Liver (tissue), 9 donors: ENCODE data around the gene WSCD2. TPM values are rescaled to one million over a fixed set of nuclear protein-coding genes. Genes with fewer than 3 reads are reported as not detected.

Experiments used
- DNase-seq: peaks from one replicate; pipeline ENCODE4 v3.0.0-alpha.2; 2017; ENCODE audit warnings: low spot score
- H3K27ac ChIP-seq, 2 donors: one replicate each; pipeline ENCODE4 v1.7.0; 2013; ENCODE audit warnings: inconsistent platforms in 2 of 2, low read length in 2 of 2, control low read depth in 1 of 2, low read depth in 1 of 2, mild to moderate bottlenecking in 1 of 2
- H3K27me3 ChIP-seq, 4 donors: one replicate each; pipeline versions ENCODE4 v1.6.1 to v1.7.0; 2013; ENCODE audit warnings: low read length in 3 of 4, inconsistent platforms in 1 of 4, mild to moderate bottlenecking in 1 of 4, moderate library complexity in 1 of 4; ENCODE audit not compliant: control insufficient read depth in 4 of 4, insufficient read depth in 4 of 4
- H3K36me3 ChIP-seq, 4 donors: one replicate each; pipeline versions ENCODE4 v1.6.1 to v1.7.0; 2013; ENCODE audit warnings: low read length in 3 of 4, mild to moderate bottlenecking in 3 of 4, low read depth in 1 of 4, moderate library complexity in 1 of 4; ENCODE audit not compliant: control insufficient read depth in 4 of 4, insufficient read depth in 3 of 4
- H3K4me1 ChIP-seq, 4 donors: one replicate each; pipeline versions ENCODE4 v1.6.1 to v1.7.0; 2013; ENCODE audit warnings: low read length in 3 of 4, mild to moderate bottlenecking in 3 of 4, moderate library complexity in 1 of 4; ENCODE audit not compliant: control insufficient read depth in 4 of 4, insufficient read depth in 4 of 4
- H3K4me3 ChIP-seq, 3 donors: one replicate each; pipeline versions ENCODE4 v1.6.1 to v1.7.0; 2013; ENCODE audit warnings: low read length in 3 of 3, control low read depth in 1 of 3, low read depth in 1 of 3, mild to moderate bottlenecking in 1 of 3
- H3K9ac ChIP-seq, 2 donors: one replicate each; pipeline ENCODE4 v1.7.0; 2013; ENCODE audit warnings: low read length in 2 of 2, mild to moderate bottlenecking in 2 of 2, moderate library complexity in 2 of 2, control low read depth in 1 of 2, low read depth in 1 of 2
- H3K9me3 ChIP-seq, 4 donors: one replicate each; pipeline versions ENCODE4 v1.6.1 to v1.7.0; 2013; ENCODE audit warnings: low read length in 3 of 4; ENCODE audit not compliant: control insufficient read depth in 4 of 4
- CTCF ChIP-seq: fragments of 150-350 bp; IDR thresholded peaks from 2 replicates; pipeline ENCODE4 v1.5.1; 2017; ENCODE audit warnings: improper control_type of control experiment, low read depth, low read length; ENCODE audit not compliant: missing input control
- EGR1 ChIP-seq, 2 donors: IDR thresholded peaks; 2 replicates each; pipeline ENCODE4 v1.6.1; 2016 to 2018; ENCODE audit warnings: antibody characterized with exemption in 2 of 2, low read depth in 2 of 2
- FOXA2 ChIP-seq: IDR thresholded peaks from 2 replicates; pipeline ENCODE4 v1.6.1; 2016; ENCODE audit warnings: antibody characterized with exemption
- GABPA ChIP-seq, 2 donors: IDR thresholded peaks in 1 of 2; conservative IDR thresholded peaks in 1 of 2; 2 replicates each; pipeline ENCODE4 v1.6.1; 2016; ENCODE audit warnings: antibody characterized with exemption in 2 of 2, mild to moderate bottlenecking in 1 of 2, moderate library complexity in 1 of 2
- HNF4A ChIP-seq, 2 donors: conservative IDR thresholded peaks; 2 replicates each; pipeline ENCODE4 v1.6.1; 2016; ENCODE audit warnings: antibody characterized with exemption in 2 of 2, mild to moderate bottlenecking in 2 of 2
- JUND ChIP-seq, 2 donors: IDR thresholded peaks; 2 replicates each; pipeline ENCODE4 v1.6.1; 2016; ENCODE audit warnings: antibody characterized with exemption in 2 of 2
- MAX ChIP-seq: IDR thresholded peaks from 2 replicates; pipeline ENCODE4 v1.6.1; 2016; ENCODE audit warnings: antibody characterized with exemption
- NR2F2 ChIP-seq: IDR thresholded peaks from 2 replicates; pipeline ENCODE4 v1.6.1; 2016; ENCODE audit warnings: antibody characterized with exemption
- REST ChIP-seq: IDR thresholded peaks from 2 replicates; pipeline ENCODE4 v1.6.1; 2016; ENCODE audit warnings: antibody characterized with exemption, mild to moderate bottlenecking
- RXRA ChIP-seq, 2 donors: IDR thresholded peaks; 2 replicates each; pipeline ENCODE4 v1.6.1; 2017 to 2018; ENCODE audit warnings: antibody characterized with exemption in 2 of 2, mild to moderate bottlenecking in 1 of 2
- SP1 ChIP-seq: IDR thresholded peaks from 2 replicates; pipeline ENCODE4 v1.6.1; 2018; ENCODE audit warnings: antibody characterized with exemption, mild to moderate bottlenecking
- TAF1 ChIP-seq: conservative IDR thresholded peaks from 2 replicates; pipeline ENCODE4 v1.6.1; 2016; ENCODE audit warnings: antibody characterized with exemption, mild to moderate bottlenecking
- YY1 ChIP-seq: IDR thresholded peaks from 2 replicates; pipeline ENCODE4 v1.6.1; 2016; ENCODE audit warnings: antibody characterized with exemption, mild to moderate bottlenecking
- ZBTB33 ChIP-seq: IDR thresholded peaks from 2 replicates; pipeline ENCODE4 v1.6.1; 2016; ENCODE audit warnings: antibody characterized with exemption
- WGBS: extraction: QIAGEN DNeasy Blood & Tissue Kit; methylation state at CpG from one replicate; pipeline ENCODE4 v1.1.7; 2013; 5-methylcytosine and 5-hydroxymethylcytosine counted together
- polyA plus RNA-seq, 2 donors: library from polyadenylated mRNA; stranded (reverse) in 1 of 2; unstranded in 1 of 2; fragments of 200-250 nt in 1 of 2; fragments of >200 nt in 1 of 2; fragmentation: Nextera tagmentation in 1 of 2; extraction: Ambion mirVana in 1 of 2; gene quantifications; one replicate each; pipeline versions ENCODE4 v1.2.1 to v1.2.3, GENCODE V29; 2013 to 2015
- total RNA-seq, 2 donors: library from RNA; depleted of rRNA; stranded (reverse); fragments of >200 nt; gene quantifications; one replicate each; pipeline ENCODE4 v1.2.3, GENCODE V29; 2014
- TF ChIP-seq, protein P1 (sequence below): IDR thresholded peaks from 2 replicates; pipeline ENCODE4 v1.6.1; 2016; ENCODE audit warnings: antibody characterized with exemption
- donor health status: healthy.
- donor health status: healthy.
- donor health status: healthy.
- donor health status: healthy.
- donor health status: healthy.

WSCD2 gene
- total and polyA plus RNA-seq, 4 donors: under 0.01 to 0.09 (median 0.05) TPM; not detected in 1

DNA sequence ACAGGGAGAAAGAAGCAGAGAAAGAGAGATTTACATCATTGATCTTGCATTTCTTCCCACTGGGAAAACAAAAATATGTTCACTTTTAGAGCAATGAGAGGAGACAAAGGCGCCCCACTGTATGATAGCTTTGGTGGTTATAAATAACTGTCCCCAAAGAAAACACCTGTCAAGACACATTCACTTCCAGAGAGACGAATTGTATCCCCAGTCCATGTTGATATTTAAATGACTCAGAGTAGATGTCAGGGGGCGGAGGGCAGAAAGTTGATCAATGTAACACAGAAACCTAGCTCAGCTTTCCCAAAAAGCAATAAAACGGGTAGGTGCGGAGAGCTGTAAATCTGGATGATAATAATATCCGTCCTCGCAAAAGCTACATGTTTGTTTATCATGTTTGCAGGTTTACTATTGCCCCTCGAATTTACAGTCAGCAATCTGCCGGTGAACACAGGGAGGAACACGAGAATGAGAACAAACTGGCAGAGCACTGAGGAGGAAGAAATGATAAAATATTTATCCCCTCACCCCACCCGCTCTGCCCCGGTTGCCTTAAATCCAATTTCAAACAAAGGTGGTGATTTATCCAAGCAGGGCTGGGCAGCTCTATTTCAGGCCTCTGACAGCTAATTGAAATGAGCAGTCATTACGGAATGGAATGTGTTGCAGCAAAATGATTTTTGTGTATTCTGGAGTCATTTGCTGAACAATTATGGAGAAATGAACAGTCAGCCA is 125.6 kb downstream of the WSCD2 start:
- Histone ChIP-seq H3K9ac (no peak overlapping the region), H3K4me3 (no peak overlapping the region), H3K27me3 (peaks cover 0 to 9% (median 0%) of the 10 kb centered on the region in 4 donors), H3K27ac (no peak overlapping the region), H3K9me3 (peaks cover 0 to 4% (median 2%) of the 10 kb centered on the region in 4 donors), H3K36me3 (no peaks in the 10 kb centered on the region), H3K4me1 (no peaks in the 10 kb centered on the region)
- TF ChIP-seq FOXA2 (no peak), YY1 (no peak), EGR1 (IDR thresholded peaks at IDR 0.05; ENCODE audit: low read depth in 2 of 2) (no peak), JUND (IDR thresholded peaks at IDR 0.05) (no peak), NR2F2 (no peak), CTCF (no peak), GABPA (IDR thresholded peaks at IDR 0.05 in 1 of 2, conservative IDR thresholded peaks at IDR 0.05 in 1 of 2) (no peak), REST (no peak), ZBTB33 (no peak), SP1 (no peak), HNF4A (conservative IDR thresholded peaks at IDR 0.05) (no peak), TAF1 (no peak)
- TF ChIP-seq, protein P1, sequence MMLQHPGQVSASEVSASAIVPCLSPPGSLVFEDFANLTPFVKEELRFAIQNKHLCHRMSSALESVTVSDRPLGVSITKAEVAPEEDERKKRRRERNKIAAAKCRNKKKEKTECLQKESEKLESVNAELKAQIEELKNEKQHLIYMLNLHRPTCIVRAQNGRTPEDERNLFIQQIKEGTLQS: no peak
- no peak for DNase-seq
- 59% methylated on average over 13 of the region's 13 CpGs for WGBS

- H3K9ac ChIP-seq: no peak overlapping the region
- no peaks in the 10 kb centered on the region for H3K36me3 ChIP-seq
- H3K4me1 ChIP-seq: no peaks in the 10 kb centered on the region
- DNase-seq: no peak
- no peak overlapping the region for H3K4me3 ChIP-seq
- no peak overlapping the region for H3K27ac ChIP-seq
- WGBS: 82% methylated on average over 3 of the region's 3 CpGs
- TF ChIP-seq EGR1 (IDR thresholded peaks at IDR 0.05; ENCODE audit: low read depth in 2 of 2) (no peak), TAF1 (no peak), RXRA (IDR thresholded peaks at IDR 0.05) (no peak), JUND (IDR thresholded peaks at IDR 0.05) (no peak), MAX (no peak), HNF4A (conservative IDR thresholded peaks at IDR 0.05) (no peak), SP1 (no peak), YY1 (no peak), GABPA (IDR thresholded peaks at IDR 0.05 in 1 of 2, conservative IDR thresholded peaks at IDR 0.05 in 1 of 2) (no peak)
- TF ChIP-seq, protein P1: no peak
- peaks cover 0 to 9% (median 0%) of the 10 kb centered on the region in 4 donors for H3K27me3 ChIP-seq
- peaks cover 1 to 10% (median 5%) of the 10 kb centered on the region in 4 donors for H3K9me3 ChIP-seq
These were observed 126.1 kb downstream of the WSCD2 start for GRCh38 chr12:108255252-108255602.
